GM18502 (cell line): ENCODE data around the gene KCNJ12.
"Not testable (repeated sequence)": the region's sequence is repeated elsewhere in the genome, so short reads cannot be mapped to it uniquely, and the experiment has no call there.

Experiments
- ATAC-seq: cut with Tn5 transposase; IDR thresholded peaks from one replicate; pipeline ENCODE4 v1.9.1; 2021; ENCODE audit warnings: mild to moderate bottlenecking; ENCODE audit not compliant: unreplicated experiment, poor library complexity

The KCNJ12 gene

DNA sequence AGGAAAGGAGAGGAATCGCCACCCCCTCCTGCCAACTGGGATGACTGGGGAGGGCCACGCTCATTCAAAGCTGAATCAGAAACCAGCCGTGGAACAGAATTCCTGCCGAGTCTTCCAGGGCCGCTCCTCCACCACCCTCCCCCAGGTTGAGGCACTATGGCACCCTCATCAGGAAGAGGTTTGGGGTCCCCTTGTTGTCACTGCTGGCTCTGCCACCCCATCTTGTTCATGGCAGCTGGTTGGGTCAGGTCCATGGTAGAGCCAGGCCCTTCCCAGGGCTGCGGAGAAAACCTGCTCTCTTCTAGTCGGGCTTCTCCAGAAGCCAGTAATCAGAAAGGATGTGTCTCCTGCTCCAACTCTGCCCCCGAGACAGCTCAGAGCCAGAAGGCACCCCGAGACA, 41.8 kb downstream of the KCNJ12 start:
- no peak for ATAC-seq

DNA sequence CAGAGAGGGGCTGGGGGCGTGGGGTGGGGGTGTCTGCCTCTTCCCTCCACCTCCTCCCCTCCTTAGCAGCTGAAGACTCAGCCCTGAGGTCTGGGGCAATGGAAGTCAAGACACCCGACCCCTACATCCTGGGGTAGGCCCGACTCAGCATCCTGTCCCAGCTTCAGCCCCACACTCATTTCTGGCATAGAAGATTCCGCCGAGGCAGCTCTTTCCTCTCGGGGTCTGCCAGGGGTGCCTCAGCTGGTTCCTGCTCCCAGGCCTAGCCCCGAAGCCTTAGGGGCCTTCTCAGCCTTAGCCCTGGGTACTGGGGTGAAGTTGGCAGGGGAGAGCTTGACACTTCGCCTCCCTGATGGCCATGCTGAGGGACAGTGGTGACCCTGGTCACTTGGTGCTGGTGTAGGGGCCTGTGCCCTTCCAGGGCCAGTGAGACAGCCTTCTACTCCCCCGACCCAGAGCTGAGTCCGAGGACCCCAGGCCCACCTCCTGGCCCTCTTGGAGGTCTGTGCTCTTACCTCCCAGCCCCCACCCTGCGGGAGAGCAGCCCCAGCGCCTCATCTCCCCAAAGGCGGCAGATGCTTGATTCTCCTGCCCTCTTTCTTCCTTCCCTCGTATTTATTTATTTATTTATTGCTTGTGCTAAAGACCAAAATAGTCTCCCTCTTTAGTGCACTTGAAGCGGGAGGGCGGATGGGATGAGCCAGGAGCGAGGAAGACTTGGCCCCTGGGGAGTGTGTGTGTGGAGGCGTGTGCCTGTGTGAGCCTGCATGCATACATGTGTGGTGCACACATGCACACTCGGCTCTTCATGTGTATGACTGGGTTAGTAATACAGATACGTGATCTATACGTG, 42.5 kb downstream of the KCNJ12 start:
- no peak for ATAC-seq

DNA sequence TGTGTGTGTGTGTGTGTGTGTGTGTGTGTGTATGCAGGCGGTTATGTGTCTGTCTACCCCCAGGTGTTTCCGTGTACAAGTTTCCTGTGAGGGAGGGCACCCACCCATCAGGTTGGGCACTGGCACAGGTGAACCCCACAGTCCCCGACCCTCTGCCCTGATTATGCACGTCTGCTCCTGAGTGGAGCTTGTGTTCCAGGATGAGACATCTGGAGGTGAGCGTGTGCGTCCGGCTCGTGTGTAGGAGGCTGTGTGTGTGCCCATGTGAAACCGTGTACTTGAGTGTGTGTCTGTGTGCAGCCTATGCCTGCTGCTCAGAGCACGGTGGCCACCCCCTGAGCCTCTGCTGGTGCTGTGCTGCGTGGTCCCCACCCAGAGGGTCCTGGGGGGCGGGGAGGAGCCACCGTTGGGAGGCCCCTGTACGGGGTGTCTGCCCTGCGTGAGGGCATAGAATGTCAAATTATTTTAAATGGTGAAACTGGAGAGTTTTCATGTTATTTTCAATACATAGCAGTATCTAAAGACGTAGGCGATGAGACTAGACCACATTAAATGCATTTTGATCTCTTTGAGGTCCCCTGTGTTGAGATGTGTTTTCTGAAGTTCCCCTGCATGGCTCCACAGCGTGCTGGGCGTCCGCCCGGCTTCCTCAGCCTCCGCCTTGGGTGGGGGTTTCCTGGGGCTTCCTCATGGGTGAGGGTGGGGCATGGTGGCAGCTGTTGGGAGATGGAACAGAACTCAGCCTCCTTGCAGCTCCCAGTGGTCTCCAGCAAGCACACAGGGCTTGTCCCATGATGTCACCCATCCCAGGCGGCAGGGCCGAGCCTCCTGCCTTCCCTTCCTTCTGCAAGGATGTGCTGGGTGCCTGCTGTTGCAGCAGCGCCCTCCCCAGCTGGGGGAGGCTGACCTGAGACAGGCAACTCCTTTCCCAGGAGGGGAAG, 43.4 kb downstream of the KCNJ12 start:
- no peak for ATAC-seq

DNA sequence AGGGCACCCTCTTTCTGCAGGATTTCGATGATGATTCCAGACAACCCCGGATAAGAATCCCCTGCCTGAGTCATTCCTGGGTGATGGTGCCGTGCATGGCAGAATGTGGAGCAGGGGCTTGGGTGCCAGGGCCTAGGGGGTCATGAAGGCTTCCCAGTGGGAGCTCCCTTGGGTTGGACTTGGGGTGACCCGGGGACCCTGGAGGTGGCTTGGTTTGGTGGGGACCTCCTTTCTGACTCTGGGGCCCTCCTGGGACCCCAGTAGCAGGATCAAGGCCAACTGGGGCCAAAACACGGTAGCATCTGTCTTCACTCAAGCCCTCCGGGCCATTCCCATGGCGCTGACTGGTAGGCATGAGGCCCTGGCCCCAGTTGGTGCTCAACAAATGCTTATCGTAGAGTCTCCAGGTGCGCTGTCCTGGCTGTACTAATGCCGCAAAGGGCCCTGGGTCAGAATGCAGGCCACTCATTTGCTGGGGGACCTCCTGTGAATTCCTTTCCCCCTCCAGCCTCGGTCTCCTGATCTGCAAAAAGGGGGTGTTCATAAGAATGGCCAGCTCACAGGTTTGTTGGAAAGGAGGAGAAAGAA, 44.4 kb downstream of the KCNJ12 start:
- ATAC-seq = not testable (repeated sequence)

DNA sequence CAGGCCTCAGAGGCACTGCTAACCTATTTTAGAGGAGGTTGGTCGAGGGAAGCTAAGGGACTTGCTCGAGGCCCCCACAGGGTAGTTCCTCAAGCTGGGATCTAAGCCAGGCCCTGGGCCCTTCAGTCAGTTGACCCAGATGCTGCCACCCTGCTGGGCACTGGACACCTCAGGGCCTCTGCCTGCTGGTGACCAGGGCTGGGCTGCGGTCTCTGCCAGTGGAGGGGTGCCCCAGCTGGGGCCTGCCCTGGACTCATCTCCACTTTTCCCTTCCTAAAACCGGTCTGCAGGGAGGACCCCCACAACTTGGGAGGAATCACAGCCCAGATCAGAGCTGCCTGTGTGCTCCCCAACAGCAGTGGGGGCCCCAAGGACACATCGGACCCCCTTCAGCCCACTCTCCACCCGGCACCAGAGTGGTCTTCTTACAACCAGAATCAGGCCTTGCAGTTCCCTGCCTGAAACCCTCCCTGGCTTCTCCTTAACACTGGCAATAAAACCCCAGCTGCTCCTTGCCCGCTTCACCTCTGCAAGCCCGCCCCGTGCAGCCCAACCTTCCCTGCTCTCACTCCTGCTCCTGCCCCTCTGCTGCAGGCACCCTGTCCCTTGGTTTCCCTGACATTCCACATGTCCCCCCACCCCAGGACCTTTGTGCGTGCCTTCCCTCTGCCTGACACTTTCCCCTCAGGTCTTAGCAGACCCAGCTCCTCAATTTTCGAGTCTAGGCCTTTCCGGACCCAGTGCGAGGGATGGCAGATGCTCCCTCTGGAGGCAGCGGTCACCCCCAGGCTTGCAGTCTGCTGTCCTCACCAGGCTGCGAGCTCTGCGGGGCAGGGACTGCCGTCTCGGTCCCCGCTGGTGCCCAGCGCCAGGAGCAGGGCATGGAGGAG, 45.5 kb downstream of the KCNJ12 start:
- not testable (repeated sequence) for ATAC-seq

DNA sequence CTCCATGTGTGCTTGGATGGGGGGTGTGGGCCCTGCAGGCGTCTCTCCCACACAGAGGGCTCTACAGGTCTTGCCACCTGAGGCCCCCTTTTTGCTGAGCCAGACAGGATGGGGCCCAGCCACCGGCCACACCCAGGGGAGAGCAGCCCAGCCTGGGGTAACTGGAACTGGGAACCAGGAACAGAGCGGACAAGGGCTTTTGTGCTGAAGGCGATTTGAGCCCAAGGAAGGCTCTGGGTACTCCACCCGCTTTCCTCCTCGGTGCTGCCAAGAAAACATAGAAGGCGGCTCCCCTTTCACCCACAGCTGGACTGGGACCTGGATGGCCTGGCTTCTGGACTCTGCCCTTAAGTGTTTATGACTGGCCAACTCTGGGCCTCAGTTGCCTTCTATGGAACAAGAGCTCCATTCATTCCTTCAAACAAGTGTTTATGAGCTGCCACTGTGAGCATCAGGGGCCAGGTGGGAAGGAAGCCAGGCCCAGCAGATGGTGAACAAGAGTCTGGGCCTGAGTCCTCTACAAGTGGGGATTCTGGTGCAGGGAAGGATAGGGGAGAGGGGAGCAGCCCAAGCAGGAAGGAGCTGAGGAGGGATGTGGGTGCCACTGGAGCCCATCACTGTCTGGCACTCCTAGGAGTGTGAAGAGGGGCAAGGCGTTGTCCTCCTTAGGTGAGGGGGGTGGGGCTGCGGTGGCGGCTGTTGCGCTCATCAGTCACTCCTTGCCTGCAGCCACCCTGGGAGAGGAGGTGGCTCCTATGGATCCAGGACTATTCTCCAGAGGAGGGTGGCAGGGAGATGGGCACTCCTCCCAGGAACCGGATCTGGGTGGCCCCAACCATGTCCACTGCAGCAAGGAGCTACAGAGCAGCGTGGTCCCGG, 46.4 kb downstream of the KCNJ12 start:
- not testable (repeated sequence) for ATAC-seq

DNA sequence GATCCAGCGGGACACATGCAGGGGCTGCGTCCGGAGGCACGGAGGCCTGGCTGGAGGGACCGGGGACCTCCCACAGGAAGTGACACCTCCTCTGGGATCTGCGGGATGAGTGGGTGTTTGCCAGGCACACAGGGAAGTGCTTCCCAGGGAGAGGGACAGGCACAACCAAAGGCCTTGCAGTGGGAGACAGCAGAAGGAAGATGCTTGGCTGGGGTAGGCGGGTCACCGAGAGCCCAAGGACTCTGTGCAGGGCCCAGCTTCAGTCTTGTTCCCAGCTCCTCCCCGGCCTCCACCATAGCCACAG, 47.0 kb downstream of the KCNJ12 start:
- ATAC-seq = not testable (repeated sequence)

DNA sequence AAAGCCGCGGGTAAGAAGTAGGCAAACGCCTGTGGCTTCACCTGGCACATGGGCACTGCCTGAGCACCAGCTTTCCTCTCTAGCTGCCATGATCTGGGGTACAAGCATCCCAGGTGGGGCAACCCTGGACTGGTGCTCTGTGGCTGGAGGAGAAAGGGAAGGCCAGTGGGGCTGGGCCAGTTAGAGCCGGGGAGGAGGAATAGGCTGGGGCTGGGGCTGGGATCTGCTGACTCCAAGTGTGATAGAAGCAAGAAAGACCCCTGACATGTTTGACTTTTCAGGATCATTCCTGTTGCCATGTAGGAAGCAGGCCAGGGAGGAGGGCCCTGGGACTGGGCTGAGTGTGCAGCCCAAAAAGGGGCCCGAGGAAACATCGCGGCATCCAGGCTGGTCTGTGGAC, 48.5 kb downstream of the KCNJ12 start:
- not testable (repeated sequence) for ATAC-seq

DNA sequence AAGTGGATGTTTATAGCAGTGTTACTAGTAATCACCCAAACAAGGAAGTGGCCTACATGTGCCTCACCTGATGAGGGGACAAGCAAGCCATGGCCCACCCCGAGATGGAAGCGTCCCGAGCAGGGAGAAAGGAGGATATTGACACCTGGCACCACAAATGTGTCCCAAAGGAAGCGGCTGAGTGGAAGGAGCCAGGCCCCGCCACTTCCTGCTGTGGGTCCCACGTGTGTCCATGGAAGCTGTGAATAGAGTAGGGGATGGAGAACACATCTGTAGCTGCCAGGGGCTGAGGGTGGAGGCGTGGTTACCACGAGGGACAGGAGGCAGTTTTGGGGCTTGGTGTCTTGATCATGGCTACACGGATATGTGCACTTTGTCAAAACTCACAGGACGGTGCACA, 49.2 kb downstream of the KCNJ12 start:
- ATAC-seq = no peak

DNA sequence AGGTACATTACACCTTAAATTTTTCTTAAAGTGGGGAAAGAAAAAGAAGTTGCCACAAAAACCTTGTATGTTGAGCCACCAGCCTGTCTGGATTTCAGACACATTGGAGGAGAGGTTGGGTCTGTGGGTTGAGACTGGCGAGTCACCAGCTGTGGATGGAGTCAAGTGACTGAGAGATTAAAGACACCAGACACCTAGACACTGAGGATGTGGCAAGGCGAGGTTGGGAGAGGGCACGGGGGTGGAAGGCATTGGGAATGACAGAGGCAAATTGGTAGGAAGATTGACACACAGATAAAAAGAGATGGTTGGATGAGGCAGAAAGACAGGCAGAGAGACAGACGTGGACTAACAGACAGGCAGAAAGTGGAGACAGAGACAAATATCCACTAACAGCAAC, 49.6 kb downstream of the KCNJ12 start:
- no peak for ATAC-seq

DNA sequence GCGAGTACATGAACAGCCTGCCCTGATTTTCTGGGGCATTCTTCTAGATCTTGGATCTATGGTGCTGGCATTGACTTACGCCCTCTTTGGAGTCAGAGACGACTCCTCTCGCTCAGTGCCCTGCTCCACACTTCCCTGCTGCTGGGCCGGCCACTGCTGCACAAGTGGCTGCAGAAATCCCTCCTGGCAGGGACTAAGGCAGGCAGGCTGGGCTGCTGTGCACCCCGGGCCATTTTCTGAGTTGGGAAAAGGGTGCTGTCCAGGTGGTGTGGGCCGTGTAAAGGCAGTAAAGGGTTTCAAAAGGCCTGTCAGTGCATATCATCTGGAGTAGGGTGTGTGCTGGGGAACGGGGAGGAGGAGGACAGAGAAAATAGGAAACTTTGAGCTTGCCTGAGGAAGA, 50.1 kb downstream of the KCNJ12 start:
- not testable (repeated sequence) for ATAC-seq

DNA sequence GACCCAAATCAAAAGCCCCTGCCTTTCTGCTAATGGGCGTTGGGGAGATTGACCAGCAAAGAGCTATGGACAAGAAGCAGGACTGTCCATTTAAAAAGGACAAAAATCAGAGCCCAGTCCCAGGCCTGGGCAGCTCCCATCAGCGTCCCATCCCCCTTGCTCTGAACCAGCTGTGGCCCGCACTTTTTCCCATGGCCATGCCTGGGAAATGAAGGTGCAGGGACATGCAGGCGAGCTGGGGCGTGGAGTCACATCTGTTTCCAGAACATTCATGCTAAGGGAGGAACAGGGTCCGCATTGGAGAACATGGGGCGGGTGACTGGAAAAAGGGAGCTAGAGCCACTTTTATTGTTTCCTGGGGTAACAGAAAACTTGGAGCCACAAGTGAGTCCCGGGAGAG, 50.7 kb downstream of the KCNJ12 start:
- ATAC-seq = not testable (repeated sequence)

DNA sequence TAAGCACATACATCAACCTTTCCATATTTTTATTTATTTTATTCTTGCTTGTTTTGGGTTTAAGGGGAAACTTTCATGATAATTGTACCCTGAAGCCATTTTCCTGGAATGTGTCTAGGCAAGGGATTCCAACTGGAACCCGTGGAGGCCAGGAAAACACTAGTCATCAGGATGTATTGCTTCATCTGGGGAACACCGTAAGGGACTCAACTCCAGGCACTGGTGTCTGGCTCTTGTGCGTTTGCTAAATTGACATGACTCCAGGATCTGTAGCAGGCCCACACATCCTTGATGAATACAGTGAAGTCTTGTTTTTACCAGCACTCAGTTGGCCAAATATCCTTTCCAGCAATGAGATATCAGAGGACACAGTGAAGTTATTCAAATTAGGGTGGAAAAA, 51.6 kb downstream of the KCNJ12 start:
- not testable (repeated sequence) for ATAC-seq

DNA sequence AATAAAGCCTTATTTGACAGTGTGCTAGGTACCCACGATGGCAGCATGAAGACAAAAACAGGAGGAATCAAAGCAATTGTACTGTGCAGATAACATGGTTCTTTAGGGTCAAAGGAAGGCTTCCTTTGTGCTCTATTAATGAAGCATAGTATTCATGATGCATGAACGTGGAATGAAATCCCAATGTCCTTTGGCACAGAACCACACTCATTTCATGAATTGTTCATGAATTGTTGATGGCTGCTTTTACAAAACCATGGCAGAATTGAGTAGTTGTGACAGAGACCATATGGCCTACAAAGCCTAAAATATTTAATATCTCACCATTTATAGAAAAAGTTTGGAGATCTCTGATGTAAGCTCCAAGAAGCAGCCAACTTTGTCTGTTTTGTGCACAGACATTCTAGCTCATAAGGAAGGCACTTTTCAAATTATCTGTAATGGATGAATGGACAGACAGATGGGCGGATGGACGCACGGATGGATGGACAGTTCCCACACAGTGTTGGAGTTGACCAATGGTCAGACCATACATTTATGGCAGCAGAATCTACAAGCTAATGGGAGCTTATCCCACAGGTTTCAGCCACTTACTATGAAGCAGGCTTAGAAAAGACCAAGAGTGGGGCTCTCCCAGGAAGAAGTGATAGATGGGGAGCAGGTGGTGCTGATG, 52.7 kb downstream of the KCNJ12 start:
- not testable (repeated sequence) for ATAC-seq

DNA sequence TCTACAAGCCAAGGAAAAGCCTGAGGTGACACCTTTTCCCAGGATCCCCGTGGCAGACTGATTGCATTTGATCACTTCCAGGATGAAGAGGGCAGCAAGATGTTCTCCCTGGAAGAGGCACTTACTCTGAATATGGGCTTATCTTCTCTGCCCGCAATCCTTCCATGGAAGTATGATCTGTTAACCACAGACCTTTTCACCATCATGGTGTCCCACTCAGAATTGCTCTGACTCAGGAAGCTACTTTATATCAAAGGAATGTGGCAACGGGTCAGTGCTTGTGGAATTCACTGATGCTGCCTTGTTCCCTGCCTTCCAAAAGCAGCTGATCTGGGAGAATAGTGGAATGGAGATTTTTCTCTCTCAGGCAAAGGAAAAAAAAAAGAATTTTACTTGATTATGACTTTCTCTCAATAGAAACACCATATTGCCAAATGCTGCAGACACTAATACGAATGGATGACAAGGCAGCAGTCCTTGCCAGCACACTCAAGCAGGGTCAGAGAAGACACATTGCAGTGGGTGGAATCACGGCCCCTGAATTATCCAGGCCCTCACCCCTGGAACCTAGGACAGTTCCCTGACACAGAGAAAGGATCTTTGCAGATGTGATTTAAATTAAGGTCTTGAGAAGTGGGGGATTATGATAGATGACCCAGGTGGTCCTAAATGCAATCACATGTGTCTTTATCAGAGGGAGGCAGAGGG, 53.9 kb downstream of the KCNJ12 start:
- not testable (repeated sequence) for ATAC-seq

DNA sequence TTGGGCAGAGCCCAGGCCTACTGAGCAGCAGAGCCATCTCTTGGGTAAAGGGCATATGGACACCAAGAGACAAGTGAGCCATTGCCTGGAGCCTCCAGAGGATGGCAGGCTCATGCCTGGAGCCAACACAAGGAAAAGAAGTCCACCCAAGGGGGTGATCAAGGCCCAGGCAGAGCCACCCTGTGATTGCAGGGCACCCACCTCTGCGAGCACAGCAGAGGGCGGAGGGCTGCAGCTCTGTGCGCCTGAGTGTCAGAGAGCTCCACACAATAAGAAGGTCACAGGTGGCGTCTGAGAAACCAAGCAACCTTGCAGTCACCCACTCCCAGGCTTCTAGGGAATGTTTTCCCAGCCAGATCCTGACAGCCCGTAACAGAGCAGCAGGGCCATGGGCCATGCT, 57.8 kb downstream of the KCNJ12 start:
- not testable (repeated sequence) for ATAC-seq

DNA sequence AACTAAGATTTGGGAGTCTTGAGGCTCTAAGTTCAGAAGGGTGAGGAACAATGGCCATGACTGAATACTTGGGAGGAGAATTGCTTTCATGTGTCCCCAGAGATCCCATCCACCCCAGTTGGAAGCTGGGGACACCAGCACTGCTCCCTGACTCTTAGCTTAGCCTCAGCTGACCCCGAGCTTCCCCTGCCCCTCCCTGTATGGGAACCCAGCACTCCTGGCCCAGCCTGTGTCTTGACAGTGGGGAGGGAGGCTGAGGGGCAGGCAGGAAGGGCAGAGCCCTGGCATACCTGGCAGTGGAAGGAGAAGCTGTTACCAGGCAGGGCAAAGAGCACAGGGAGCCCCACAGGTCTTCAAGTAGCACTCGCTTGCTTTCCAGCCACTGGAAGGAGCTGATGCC, 58.8 kb downstream of the KCNJ12 start:
- not testable (repeated sequence) for ATAC-seq

DNA sequence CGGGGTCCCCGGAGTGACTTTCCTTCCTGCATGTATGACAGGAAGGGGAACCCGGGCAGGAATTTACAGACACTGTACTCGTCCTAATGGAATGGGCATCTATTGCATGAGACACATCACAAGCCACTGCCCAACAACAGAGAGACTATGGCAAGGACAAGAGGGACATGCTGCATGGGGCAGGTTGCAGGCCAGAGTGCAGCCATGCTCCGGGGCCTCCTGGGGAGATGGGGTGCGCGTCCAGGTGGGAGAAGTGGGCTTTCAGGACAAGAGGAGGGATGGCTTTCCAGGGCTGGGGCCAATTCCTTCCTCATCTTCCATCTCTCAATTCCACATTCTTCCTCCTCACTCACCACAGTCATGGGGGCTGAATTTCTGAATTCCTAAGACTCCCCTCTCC, 60.3 kb downstream of the KCNJ12 start:
- not testable (repeated sequence) for ATAC-seq
